Osteocyte (in vitro differentiated cells): Measurements from ENCODE around the gene RHBDL1. TPM values are rescaled to one million over a fixed set of nuclear protein-coding genes. Genes with fewer than 3 reads are reported as not detected.

ENCODE experiments used
- DNase-seq: peaks from one replicate; pipeline ENCODE4 v3.0.0; 2021; ENCODE audit warnings: mixed read lengths; ENCODE audit not compliant: unreplicated experiment; ENCODE audit errors: extremely low spot score
- H3K27ac Mint-ChIP-seq: one replicate; pipeline ENCODE4 v1.8.0; 2021; ENCODE audit warnings: mild to moderate bottlenecking, mixed read lengths; ENCODE audit not compliant: unreplicated experiment
- H3K27me3 Mint-ChIP-seq: one replicate; pipeline ENCODE4 v1.8.0; 2021; ENCODE audit warnings: mixed read lengths; ENCODE audit not compliant: unreplicated experiment
- H3K36me3 Mint-ChIP-seq: one replicate; pipeline ENCODE4 v1.8.0; 2021; ENCODE audit warnings: mixed read lengths; ENCODE audit not compliant: unreplicated experiment
- H3K4me1 Mint-ChIP-seq: one replicate; pipeline ENCODE4 v1.8.0; 2021; ENCODE audit warnings: mixed read lengths; ENCODE audit not compliant: unreplicated experiment
- H3K4me3 Mint-ChIP-seq: one replicate; pipeline ENCODE4 v1.8.0; 2021; ENCODE audit warnings: mild to moderate bottlenecking, moderate library complexity, mixed read lengths; ENCODE audit not compliant: unreplicated experiment
- H3K9me3 Mint-ChIP-seq: one replicate; pipeline ENCODE4 v1.8.0; 2021; ENCODE audit warnings: mixed read lengths; ENCODE audit not compliant: unreplicated experiment
- total RNA-seq: library from RNA; stranded (reverse); gene quantifications from 2 replicates; pipeline ENCODE4 v1.2.1, GENCODE V29; 2021
- TF ChIP-seq, protein P1 (sequence below): fragments of 200-600 bp; sonication (generic); IDR thresholded peaks from 2 replicates; pipeline ENCODE4 v1.5.0; 2021; ENCODE audit warnings: antibody characterized with exemption, mild to moderate bottlenecking, moderate library complexity

Gene RHBDL1
- total RNA-seq, 1 donor from 2014 or later = 5.4 TPM

GRCh38 chr16:721765-722540 is 46.5 kb downstream of the RHBDL1 start:
- Mint-ChIP-seq H3K4me1 (peaks cover 16% of the 10 kb centered on the region), H3K27me3 (no peaks in the 10 kb centered on the region), H3K9me3 (no peaks in the 10 kb centered on the region), H3K36me3 (no peaks in the 10 kb centered on the region), H3K27ac (no peak overlapping the region), H3K4me3 (peak overlapping the region; percentile 52)
- DNase-seq = no peak
- TF ChIP-seq, protein P1, sequence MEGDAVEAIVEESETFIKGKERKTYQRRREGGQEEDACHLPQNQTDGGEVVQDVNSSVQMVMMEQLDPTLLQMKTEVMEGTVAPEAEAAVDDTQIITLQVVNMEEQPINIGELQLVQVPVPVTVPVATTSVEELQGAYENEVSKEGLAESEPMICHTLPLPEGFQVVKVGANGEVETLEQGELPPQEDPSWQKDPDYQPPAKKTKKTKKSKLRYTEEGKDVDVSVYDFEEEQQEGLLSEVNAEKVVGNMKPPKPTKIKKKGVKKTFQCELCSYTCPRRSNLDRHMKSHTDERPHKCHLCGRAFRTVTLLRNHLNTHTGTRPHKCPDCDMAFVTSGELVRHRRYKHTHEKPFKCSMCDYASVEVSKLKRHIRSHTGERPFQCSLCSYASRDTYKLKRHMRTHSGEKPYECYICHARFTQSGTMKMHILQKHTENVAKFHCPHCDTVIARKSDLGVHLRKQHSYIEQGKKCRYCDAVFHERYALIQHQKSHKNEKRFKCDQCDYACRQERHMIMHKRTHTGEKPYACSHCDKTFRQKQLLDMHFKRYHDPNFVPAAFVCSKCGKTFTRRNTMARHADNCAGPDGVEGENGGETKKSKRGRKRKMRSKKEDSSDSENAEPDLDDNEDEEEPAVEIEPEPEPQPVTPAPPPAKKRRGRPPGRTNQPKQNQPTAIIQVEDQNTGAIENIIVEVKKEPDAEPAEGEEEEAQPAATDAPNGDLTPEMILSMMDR = no peak

DNA sequence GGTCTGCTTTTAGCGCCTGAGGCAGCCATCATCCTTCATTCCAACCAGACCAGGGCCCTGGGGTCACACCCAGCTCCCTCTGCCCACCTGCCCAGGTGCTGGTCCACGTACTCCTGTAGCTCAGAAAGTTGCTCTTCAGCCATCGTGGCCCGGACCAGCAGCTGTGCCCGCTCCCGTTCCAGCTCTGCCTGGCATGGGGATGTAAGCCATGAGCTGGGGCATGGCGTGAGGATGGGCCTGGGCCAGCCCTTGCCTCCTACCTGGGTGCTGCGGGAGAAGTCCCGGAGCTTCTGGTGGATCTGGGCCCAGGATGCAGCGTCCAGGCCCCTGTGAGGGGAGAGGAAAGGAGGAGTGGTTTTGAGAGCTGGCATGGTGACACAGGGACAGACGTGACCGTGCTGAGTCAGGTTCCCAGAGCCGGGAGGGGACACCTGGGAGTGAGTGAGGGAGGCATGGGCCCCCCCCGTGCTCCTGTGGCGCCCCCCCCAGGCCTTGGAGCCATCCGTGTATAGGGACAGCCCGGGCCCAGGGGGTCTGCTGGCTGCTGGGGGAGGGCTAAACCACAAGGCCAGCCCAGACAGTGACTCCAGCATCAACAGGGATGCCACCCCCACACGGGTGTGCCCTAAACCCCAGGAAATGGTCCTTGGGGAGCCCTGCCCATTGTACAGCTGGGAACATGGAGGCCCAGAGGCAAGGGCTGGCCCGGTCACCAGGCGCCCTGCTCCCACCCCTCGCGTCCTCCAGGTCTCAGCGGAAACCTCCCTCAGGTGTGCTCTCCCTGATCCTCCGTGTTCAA is 47.6 kb downstream of the RHBDL1 start:
- no peaks in the 10 kb centered on the region for H3K9me3 Mint-ChIP-seq
- peak overlapping the region; percentile 52 for H3K4me3 Mint-ChIP-seq
- no peak for DNase-seq
- H3K4me1 Mint-ChIP-seq = peaks cover 16% of the 10 kb centered on the region
- H3K27ac Mint-ChIP-seq = no peak overlapping the region
- TF ChIP-seq, protein P1 = no peak
- H3K36me3 Mint-ChIP-seq = no peaks in the 10 kb centered on the region
- H3K27me3 Mint-ChIP-seq = no peaks in the 10 kb centered on the region

GRCh38 chr16:723695-724094 is 48.2 kb downstream of the RHBDL1 start:
- Mint-ChIP-seq H3K4me1 (peaks cover 16% of the 10 kb centered on the region), H3K9me3 (no peaks in the 10 kb centered on the region), H3K4me3 (no peak overlapping the region), H3K27ac (no peak overlapping the region), H3K36me3 (no peaks in the 10 kb centered on the region), H3K27me3 (no peaks in the 10 kb centered on the region)
- no peak for DNase-seq
- TF ChIP-seq, protein P1 = no peak

DNA sequence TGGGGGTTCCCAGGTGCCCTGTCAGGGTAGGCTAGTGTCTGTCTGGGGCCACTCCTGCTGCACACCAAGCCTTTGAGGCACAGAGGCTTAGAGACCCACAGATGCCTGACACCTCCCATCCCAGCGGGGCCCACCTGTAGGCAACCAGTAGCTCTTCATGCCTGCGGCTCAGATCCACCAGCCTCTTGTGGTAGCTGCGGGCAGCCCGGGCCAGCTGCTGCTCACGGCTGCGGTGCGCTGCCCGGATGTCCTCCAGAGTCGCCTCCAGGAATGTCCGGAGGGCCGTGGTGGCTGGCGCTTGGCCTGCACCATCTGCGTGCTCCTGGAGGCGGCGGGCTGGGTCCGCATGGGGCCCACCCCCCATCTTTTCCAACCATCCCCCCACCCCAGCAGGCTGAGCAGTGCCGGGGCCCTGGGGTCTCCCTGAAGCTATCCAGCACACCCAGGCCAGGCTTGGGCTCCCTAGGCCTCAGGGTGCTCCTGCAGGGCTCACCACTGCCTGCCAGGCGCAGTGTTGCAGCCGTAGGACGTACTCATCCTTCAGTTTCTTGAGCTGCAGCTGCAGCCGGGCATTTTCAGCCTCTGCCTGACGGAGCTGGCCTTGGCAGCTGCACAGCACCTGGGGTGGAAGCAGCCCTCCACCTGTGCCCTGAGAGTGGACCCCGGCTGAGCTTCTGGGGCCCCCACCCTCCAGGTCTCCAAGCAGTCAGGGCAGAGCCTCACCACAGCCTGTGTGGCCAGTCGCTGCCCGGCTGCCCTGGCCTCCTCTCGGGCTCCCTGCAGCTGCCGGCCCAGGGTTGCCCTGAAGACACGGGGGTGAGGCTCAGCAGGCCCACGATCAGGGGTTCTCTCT is 48.9 kb downstream of the RHBDL1 start:
- TF ChIP-seq, protein P1 = no peak
- Mint-ChIP-seq H3K4me1 (peaks cover 13% of the 10 kb centered on the region), H3K27me3 (no peaks in the 10 kb centered on the region), H3K36me3 (no peaks in the 10 kb centered on the region), H3K4me3 (no peak overlapping the region), H3K9me3 (no peaks in the 10 kb centered on the region), H3K27ac (no peak overlapping the region)
- no peak for DNase-seq
